ENCODE results near the gene SCARB1. TPM values are rescaled to one million over a fixed set of nuclear protein-coding genes. Genes with fewer than 3 reads are reported as not detected.

The SCARB1 gene
- total RNA-seq, 8 experiments from 2014 or later, result 7.9 to 129 (median 15.1) TPM

GRCh38 chr12:124754949-124755800 lies 108.5 kb downstream of the SCARB1 start:
- Histone ChIP-seq H3K4me1 (replicated peaks in 1 of 2) (peaks cover 44 to 53% of the 10 kb centered on the region in 2 donors), H3K4me3 (no peak overlapping the region), H3K27ac (peak overlapping the region; percentile 49 to 58)
- ATAC-seq (replicated peaks in 6 of 8), result peak; percentile 67 to 96 (median 80)
- 0 to 83% (median 20%) methylated on average over 1 to 8 of the region's 20 CpGs; no CpG with 5 or more reads in 2 of the 10 experiments for WGBS, 10 experiments
- in situ Hi-C loops (cut with MboI; ENCODE audit: low pct_unique_long_range_greater_than_20kb in 2 of 9, low sequenced_read_pairs in 9 of 9, unreplicated experiment in 9 of 9), result loop anchor here (25.0 kb wide), 6 partner anchors 168 to 718 kb away; partner anchors contain the start of gene NCOR2 (in 6 of the 9)

- 40 to 100% (median 96%) methylated on average over 2 to 5 of the region's 7 CpGs; no CpG with 5 or more reads in 6 of the 10 experiments for WGBS, 10 experiments
- Histone ChIP-seq H3K4me3 (no peak overlapping the region), H3K4me1 (replicated peaks in 1 of 2) (peaks cover 38 to 47% of the 10 kb centered on the region in 2 donors), H3K27ac (peak overlapping the region; percentile 49 to 58)
- in situ Hi-C loops (cut with MboI; ENCODE audit: low pct_unique_long_range_greater_than_20kb in 2 of 9, low sequenced_read_pairs in 9 of 9, unreplicated experiment in 9 of 9), result loop anchor here (25.0 kb wide), 6 partner anchors 167 to 717 kb away; partner anchors contain the start of gene NCOR2 (in 6 of the 9)
- no peak for ATAC-seq (replicated peaks in 6 of 8)
Measured at GRCh38 chr12:124754491-124754890, 109.2 kb downstream of the SCARB1 start.

DNA sequence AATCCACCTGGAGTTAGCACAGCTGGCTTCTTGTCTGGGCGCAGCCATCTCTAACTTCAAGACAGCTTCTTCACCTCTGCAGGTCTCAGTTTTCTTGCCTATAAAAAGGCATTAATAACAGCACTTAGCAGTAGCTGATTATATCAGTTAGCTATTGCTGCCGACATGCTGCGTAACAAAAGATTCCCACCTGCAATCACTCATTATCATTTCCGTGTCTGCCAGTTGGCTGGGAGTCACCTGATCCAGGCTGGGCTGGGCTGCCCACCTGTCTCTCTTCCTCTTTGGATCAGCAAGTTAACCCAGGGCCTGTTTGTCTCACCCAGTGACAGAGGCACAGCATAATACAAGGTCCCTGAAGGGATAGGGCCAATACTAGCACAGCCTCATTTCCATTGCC lies 109.7 kb downstream of the SCARB1 start:
- 94 to 100% (median 100%) methylated on average over 1 to 4 of the region's 4 CpGs; no CpG with 5 or more reads in 4 of the 10 experiments for WGBS, 10 experiments
- no peak overlapping the region for H3K4me3 ChIP-seq
- no peak overlapping the region for H3K27ac ChIP-seq
- in situ Hi-C loops (cut with MboI; ENCODE audit: low pct_unique_long_range_greater_than_20kb in 2 of 9, low sequenced_read_pairs in 9 of 9, unreplicated experiment in 9 of 9), result loop anchor here (25.0 kb wide), 6 partner anchors 167 to 717 kb away; partner anchors contain the start of gene NCOR2 (in 6 of the 9)
- no peak for ATAC-seq (replicated peaks in 6 of 8)
- H3K4me1 ChIP-seq (replicated peaks in 1 of 2), result peaks cover 33 to 42% of the 10 kb centered on the region in 2 donors

- 0 to 100% (median 64%) methylated on average over 1 to 11 of the region's 11 CpGs; no CpG with 5 or more reads in 5 of the 10 experiments for WGBS, 10 experiments
- Histone ChIP-seq H3K27ac (peak overlapping the region; percentile 29 to 61), H3K4me3 (no peak overlapping the region), H3K4me1 (replicated peaks in 1 of 2) (peaks cover 26 to 34% of the 10 kb centered on the region in 2 donors)
- in situ Hi-C loops (cut with MboI; ENCODE audit: low pct_unique_long_range_greater_than_20kb in 2 of 9, low sequenced_read_pairs in 9 of 9, unreplicated experiment in 9 of 9), result loop anchor here (25.0 kb wide), 6 partner anchors 166 to 716 kb away; partner anchors contain the start of gene NCOR2 (in 6 of the 9)
- ATAC-seq (replicated peaks in 6 of 8), result peak in 5 of 8 experiments; percentile 20 to 36 (median 33)
Measured at GRCh38 chr12:124753228-124753591, 110.5 kb downstream of the SCARB1 start.

DNA sequence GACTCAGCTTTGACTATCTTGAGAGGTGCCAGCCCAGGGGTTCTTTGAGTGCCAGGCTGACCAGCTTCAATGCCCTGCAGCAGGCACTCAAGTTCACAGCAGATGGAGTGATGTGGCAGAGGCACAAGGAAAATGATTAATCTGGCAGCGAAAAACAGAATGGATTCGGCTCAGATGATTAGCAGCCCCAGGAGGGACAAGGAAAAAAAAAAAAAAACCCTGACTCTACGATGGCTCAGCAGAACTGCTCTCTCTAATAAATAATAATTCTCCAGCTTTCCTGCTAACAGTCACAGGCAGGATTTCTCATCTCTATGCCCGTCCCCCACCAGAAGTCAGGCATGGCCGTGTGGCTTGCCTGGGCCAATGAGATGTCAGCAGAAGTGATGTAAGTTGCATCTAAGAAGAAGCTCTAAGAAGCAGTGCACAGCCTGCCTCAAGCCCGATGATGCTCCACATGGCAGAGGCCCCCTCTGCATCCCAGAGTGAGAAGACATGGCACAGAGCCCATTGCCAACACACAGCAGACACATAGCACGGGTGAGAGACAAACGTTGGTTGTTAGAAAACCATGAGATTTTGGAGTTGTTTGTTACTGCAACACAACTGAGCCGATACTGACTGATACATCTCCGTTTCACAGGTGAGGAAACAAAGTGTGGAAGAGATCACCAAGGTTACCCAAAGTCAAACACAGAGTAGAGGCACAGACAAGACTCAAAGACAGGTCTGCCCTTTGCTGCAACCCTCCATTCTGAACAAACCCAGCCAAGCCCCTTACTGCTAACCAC lies 111.0 kb downstream of the SCARB1 start:
- in situ Hi-C loops (cut with MboI; ENCODE audit: low pct_unique_long_range_greater_than_20kb in 2 of 9, low sequenced_read_pairs in 9 of 9, unreplicated experiment in 9 of 9), result loop anchor here (25.0 kb wide), 6 partner anchors 165 to 715 kb away; partner anchors contain the start of gene NCOR2 (in 6 of the 9)

DNA sequence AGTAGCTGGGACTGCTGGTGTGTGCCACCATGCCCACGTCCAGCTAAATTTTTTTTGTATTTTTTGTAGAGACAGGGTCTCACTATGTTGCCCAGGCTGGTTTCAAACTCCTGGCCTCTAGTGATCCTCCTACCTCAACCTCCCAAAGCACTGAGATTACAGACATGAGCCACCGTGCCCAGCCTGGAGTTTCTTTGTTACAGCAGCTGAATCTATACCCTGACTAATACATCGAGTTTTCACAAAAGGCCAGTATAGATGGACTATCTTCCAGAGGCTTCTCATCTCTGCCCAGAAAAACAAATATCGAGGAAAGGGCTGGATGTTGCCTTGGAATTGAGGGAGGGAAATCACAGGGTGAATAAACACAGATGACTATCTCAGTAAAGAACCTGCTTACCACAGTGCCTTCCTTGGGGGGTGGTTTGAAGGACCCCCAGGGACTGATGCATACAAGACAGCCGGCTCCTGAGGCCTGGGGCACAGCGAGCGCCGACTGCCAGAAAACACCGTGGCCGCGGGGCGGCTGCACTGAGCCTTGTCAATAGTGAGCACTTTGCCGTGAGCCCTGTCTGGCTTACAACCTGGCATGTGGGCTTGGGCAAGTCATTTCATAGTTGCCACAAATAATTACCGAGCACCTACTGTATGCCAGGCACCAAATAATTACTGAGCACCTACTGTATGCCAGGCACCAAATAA lies 111.9 kb downstream of the SCARB1 start:
- no peak overlapping the region for H3K27ac ChIP-seq
- in situ Hi-C loops (cut with MboI; ENCODE audit: low pct_unique_long_range_greater_than_20kb in 2 of 9, low sequenced_read_pairs in 9 of 9, unreplicated experiment in 9 of 9), result loop anchor here (25.0 kb wide), 6 partner anchors 165 to 715 kb away; partner anchors contain the start of gene NCOR2 (in 6 of the 9)
- 44 to 100% (median 90%) methylated on average over 1 to 9 of the region's 14 CpGs for WGBS, 10 experiments
- no peak overlapping the region for H3K4me3 ChIP-seq
- ATAC-seq (replicated peaks in 6 of 8), result no peak
- peaks cover 20 to 28% of the 10 kb centered on the region in 2 donors for H3K4me1 ChIP-seq (replicated peaks in 1 of 2)

More for the DNA sequence above, 111.0 kb downstream of the SCARB1 start:
- Histone ChIP-seq H3K4me3 (no peak overlapping the region), H3K27ac (peak overlapping the region in 1 of 2 donors; percentile 61), H3K4me1 (replicated peaks in 1 of 2) (peaks cover 20 to 28% of the 10 kb centered on the region in 2 donors)
- 4 to 100% (median 76%) methylated on average over 1 to 9 of the region's 10 CpGs for WGBS, 10 experiments
- ATAC-seq (replicated peaks in 6 of 8), result peak in 6 of 8 experiments; percentile 15 to 58 (median 40)

DNA sequence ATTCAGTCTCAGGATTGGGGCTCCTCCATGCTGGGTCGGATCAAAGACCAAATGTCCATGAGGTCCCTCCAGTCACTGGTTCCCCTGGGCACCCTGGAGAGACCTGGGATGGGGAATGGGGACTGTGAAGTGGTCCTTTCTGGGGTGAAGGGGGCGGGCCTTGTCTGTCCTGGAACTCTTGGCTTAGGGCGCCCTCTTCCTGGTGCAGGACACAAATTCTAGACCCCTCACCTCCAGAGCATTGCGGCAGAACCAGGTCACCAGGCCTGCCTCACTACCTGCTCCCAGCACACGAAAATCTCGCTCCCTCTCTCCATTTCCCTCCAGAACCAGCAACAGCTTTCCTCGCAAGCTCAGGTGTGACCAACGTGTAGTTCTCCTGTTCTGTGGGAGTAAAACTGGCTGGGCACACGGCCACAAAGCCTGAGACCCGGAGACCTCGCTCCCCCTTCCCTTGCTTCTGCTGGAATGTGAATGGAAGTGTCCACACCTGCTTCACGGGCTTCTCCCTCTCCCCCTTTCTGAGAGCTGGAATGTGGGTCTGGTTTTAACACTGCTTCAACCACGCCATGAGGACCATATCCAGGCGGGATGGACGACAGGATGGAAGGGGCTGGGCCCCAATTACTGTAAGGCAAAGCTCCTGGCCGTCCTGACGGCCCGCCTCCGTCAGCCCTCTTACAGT lies 112.7 kb downstream of the SCARB1 start:
- 64 to 84% (median 75%) methylated on average over 3 to 12 of the region's 19 CpGs; no CpG with 5 or more reads in 3 of the 10 experiments for WGBS, 10 experiments
- Histone ChIP-seq H3K27ac (no peak overlapping the region), H3K4me1 (replicated peaks in 1 of 2) (peaks cover 26 to 28% of the 10 kb centered on the region in 2 donors), H3K4me3 (no peak overlapping the region)
- in situ Hi-C loops (cut with MboI; ENCODE audit: low pct_unique_long_range_greater_than_20kb in 2 of 9, low sequenced_read_pairs in 9 of 9, unreplicated experiment in 9 of 9), result loop anchor here (25.0 kb wide), 6 partner anchors 164 to 714 kb away; partner anchors contain the start of gene NCOR2 (in 6 of the 9)
- ATAC-seq (replicated peaks in 6 of 8), result no peak

- Histone ChIP-seq H3K27ac (no peak overlapping the region), H3K4me3 (no peak overlapping the region), H3K4me1 (replicated peaks in 1 of 2) (peaks cover 27 to 29% of the 10 kb centered on the region in 2 donors)
- ATAC-seq (replicated peaks in 6 of 8), result no peak
- in situ Hi-C loops (cut with MboI; ENCODE audit: low pct_unique_long_range_greater_than_20kb in 2 of 9, low sequenced_read_pairs in 9 of 9, unreplicated experiment in 9 of 9), result loop anchor here (25.0 kb wide), 6 partner anchors 163 to 713 kb away; partner anchors contain the start of gene NCOR2 (in 6 of the 9)
- 20 to 91% (median 80%) methylated on average over 1 to 6 of the region's 10 CpGs; no CpG with 5 or more reads in 3 of the 10 experiments for WGBS, 10 experiments
Measured at GRCh38 chr12:124750149-124750656, 113.5 kb downstream of the SCARB1 start.

DNA sequence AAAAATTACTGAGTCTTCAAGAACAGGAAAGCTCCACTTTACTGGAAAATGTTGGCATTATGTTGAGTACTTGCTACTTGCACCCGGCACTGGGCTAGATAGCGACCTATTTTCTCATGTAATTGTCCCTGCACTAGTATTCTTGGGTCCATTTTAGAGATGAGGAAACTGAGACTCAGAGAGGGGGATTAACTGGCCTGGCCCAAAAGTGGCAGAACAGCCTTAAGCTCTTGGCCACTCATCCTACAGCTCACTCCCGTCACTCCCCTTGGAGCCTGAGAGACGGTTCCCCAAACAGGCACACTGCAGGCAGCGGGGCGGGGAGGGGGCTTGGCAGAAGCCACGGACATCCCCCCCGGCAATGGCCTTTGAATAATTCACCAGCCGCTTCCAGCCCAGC lies 113.9 kb downstream of the SCARB1 start:
- Histone ChIP-seq H3K27ac (no peak overlapping the region), H3K4me3 (no peak overlapping the region), H3K4me1 (replicated peaks in 1 of 2) (peaks cover 22 to 24% of the 10 kb centered on the region in 2 donors)
- ATAC-seq (replicated peaks in 6 of 8), result no peak
- 67 to 100% (median 82%) methylated on average over 1 to 8 of the region's 9 CpGs; no CpG with 5 or more reads in 4 of the 10 experiments for WGBS, 10 experiments
- in situ Hi-C loops (cut with MboI; ENCODE audit: low pct_unique_long_range_greater_than_20kb in 2 of 9, low sequenced_read_pairs in 9 of 9, unreplicated experiment in 9 of 9), result loop anchor here (25.0 kb wide), 7 partner anchors 162 to 712 kb away; partner anchors contain the start of gene NCOR2 (in 7 of the 9)

DNA sequence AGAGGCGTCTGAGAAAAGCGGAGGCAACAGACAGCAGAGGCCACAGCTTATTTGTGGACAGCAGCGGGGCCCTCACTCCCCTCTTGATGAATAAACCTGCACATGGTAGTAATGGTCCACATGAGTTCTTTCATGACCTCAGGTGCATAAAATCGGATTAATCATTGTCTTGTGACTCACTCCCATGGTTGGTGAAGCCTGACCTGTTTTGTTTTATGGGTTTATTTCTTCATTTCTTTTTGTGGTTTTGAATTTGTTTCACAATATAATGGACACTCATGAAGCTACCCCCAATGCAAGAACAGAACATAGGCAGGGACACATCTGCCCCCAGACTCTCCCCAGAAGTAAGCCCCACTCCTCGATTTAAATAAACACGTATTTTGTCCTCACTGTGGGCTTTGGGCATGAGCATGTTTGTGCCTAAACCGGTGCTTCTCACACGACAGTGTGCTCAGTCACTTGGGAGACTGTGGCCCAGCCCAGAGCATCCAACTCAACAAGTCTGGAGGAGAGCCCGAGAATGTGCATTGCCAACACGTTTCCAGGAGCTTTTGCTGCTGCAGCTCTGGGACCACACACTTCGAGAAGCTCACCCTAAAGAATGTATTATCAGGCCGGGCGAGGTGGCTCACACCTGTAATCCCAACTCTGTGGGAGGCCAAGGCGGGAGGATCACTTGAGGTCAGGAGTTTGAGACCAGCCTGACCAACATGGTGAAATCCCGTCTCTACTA lies 116.1 kb downstream of the SCARB1 start:
- WGBS, 10 experiments, result 42 to 94% (median 72%) methylated on average over 1 to 12 of the region's 15 CpGs; no CpG with 5 or more reads in 2 of the 10 experiments
- Histone ChIP-seq H3K27ac (no peak overlapping the region), H3K4me1 (replicated peaks in 1 of 2) (peaks cover 18 to 20% of the 10 kb centered on the region in 2 donors)

More for the DNA sequence above, 116.1 kb downstream of the SCARB1 start:
- peak in 5 of 8 experiments; percentile 5 to 52 (median 21) for ATAC-seq (replicated peaks in 6 of 8)
- in situ Hi-C loops (cut with MboI; ENCODE audit: low pct_unique_long_range_greater_than_20kb in 2 of 9, low sequenced_read_pairs in 9 of 9, unreplicated experiment in 9 of 9), result loop anchor here in 2 of 9 experiments (25.0 kb wide), 2 partner anchors 185 to 210 kb away; partner anchors contain the start of gene NCOR2 (in 1 of the 2)
- H3K4me3 ChIP-seq, result no peak overlapping the region
